Fibroblast of the aortic adventitia (primary cell): ENCODE measurements around the gene ERMAP. TPM values are rescaled to one million over a fixed set of nuclear protein-coding genes. Genes with fewer than 3 reads are reported as not detected.

Experiments
- DNase-seq: peaks from one replicate; pipeline ENCODE4 v3.0.0-alpha.2; 2010; ENCODE audit warnings: low read depth
- H3K4me3 ChIP-seq: 2 replicates; pipeline ENCODE4 v1.5.1; 2011; ENCODE audit warnings: low read depth, mild to moderate bottlenecking, control low read depth, low read length, moderate library complexity
- total RNA-seq: library from RNA; depleted of rRNA; stranded (reverse); fragments of >200 nt; gene quantifications from 2 replicates; pipeline ENCODE4 v1.2.3, GENCODE V29; 2012; ENCODE audit warnings: low replicate concordance
- TF ChIP-seq, protein P1 (sequence below): IDR thresholded peaks from 2 replicates; pipeline ENCODE4 v1.5.1; 2011; ENCODE audit warnings: mild to moderate bottlenecking, low read length, control low read depth, inconsistent platforms; ENCODE audit not compliant: insufficient read depth

Gene ERMAP
- total RNA-seq, 1 donor, result 16.3 TPM

- no peak for DNase-seq
- H3K4me3 ChIP-seq, result no peak overlapping the region
- TF ChIP-seq, protein P1, sequence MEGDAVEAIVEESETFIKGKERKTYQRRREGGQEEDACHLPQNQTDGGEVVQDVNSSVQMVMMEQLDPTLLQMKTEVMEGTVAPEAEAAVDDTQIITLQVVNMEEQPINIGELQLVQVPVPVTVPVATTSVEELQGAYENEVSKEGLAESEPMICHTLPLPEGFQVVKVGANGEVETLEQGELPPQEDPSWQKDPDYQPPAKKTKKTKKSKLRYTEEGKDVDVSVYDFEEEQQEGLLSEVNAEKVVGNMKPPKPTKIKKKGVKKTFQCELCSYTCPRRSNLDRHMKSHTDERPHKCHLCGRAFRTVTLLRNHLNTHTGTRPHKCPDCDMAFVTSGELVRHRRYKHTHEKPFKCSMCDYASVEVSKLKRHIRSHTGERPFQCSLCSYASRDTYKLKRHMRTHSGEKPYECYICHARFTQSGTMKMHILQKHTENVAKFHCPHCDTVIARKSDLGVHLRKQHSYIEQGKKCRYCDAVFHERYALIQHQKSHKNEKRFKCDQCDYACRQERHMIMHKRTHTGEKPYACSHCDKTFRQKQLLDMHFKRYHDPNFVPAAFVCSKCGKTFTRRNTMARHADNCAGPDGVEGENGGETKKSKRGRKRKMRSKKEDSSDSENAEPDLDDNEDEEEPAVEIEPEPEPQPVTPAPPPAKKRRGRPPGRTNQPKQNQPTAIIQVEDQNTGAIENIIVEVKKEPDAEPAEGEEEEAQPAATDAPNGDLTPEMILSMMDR, result no peak
These were observed 40.4 kb upstream of the ERMAP start for GRCh38 chr1:42776502-42776901.

- TF ChIP-seq, protein P1, result peak; percentile 78
- peak; percentile 52 for DNase-seq
- no peak overlapping the region for H3K4me3 ChIP-seq
These were observed 39.1 kb upstream of the ERMAP start for GRCh38 chr1:42777852-42778251.

DNA sequence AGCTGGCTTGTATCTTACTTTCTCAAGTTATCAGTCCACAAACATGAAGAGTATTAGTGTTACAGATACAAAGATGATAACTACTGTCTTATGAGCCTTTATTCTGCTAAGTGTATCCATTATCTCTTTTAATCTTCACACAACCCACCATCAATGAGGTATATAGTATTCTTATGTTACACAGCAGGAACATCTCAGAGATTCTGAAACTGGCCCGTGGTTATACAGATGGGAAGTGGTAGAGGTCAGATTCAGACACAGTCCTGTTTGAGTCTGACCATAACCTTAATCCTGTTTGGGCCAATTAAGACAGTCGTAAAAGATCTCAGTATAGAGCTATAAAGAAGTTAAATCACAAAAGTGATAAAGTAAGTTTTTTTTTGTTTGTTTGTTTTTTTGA lies 37.2 kb upstream of the ERMAP start:
- DNase-seq, result no peak
- H3K4me3 ChIP-seq, result no peak overlapping the region
- TF ChIP-seq, protein P1, result no peak

DNA sequence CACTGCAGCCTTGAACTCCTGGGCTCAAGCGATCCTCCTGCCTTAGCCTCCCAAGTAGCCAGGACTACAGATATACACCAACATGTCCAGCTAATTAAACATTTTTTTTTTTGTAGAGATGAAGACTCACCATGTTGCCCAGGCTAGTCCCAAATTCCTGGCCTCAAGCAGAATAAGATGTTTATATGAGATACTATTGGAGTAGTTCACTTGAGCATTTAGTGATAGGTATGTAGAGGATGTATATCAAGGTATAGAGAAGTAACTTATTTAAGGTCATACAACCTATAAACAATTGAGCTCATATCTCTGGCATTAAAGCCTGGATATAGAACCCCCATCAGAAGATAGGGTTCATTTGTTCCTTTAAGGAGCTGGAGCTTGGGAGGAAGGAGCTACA lies 36.7 kb upstream of the ERMAP start:
- no peak for DNase-seq
- TF ChIP-seq, protein P1, result no peak
- H3K4me3 ChIP-seq, result no peak overlapping the region

DNA sequence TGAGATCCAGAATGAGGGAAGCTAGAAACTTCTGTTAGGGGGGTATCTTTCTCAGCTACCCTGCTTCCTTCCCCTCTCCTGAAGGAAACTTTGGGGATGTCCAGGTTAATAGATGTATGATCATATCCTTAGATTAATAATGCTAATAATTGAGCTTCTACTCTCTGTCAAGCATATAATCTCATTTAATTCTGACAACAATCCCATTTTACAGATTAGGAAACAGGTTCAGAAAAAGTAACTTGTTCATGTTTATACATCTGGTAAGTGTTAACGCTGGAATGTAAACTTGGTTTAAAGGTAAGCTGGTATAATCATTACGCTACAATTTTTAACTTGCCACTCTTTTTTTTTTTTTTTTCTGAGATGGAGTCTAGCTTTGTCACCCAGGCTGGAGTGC lies 33.8 kb upstream of the ERMAP start:
- no peak overlapping the region for H3K4me3 ChIP-seq
- DNase-seq, result no peak
- TF ChIP-seq, protein P1, result no peak

GRCh38 chr1:42784547-42784945 lies 32.4 kb upstream of the ERMAP start:
- TF ChIP-seq, protein P1, result no peak
- DNase-seq, result no peak
- H3K4me3 ChIP-seq, result no peak overlapping the region

GRCh38 chr1:42784946-42785693 lies 31.8 kb upstream of the ERMAP start, which contains the start of gene TMEM269:
Gene TMEM269, plus strand, starts transcription at chr1:42784991. Its CDS starts 4,903 bp downstream, at chr1:42789894.
- DNase-seq, result peak; percentile 1
- TF ChIP-seq, protein P1, result no peak
- peak within 1 kb of the TSS; percentile 51 for H3K4me3 ChIP-seq
